Transverse colon (tissue), 4 donors: ENCODE measurements around the gene MMD. TPM values are rescaled to one million over a fixed set of nuclear protein-coding genes. Genes with fewer than 3 reads are reported as not detected.

Source experiments
- DNase-seq: peaks from one replicate; pipeline ENCODE4 v3.0.0-alpha.2; 2019
- H3K27ac ChIP-seq, 4 donors: fragments of 200-600 bp; sonication (generic); 2 replicates each; pipeline ENCODE4 v1.5.1; 2016 to 2018; ENCODE audit warnings: inconsistent platforms in 4 of 4
- H3K27me3 ChIP-seq: fragments of 200-600 bp; sonication (generic); 2 replicates; pipeline ENCODE4 v1.5.1; 2017; ENCODE audit warnings: inconsistent platforms
- H3K36me3 ChIP-seq, 4 donors: fragments of 200-600 bp; sonication (generic); 2 replicates each; pipeline ENCODE4 v1.5.1; 2017 to 2019; ENCODE audit warnings: inconsistent platforms in 4 of 4
- H3K4me1 ChIP-seq, 4 donors: fragments of 200-600 bp; sonication (generic); 2 replicates each; pipeline ENCODE4 v1.5.1; 2017 to 2020; ENCODE audit warnings: inconsistent platforms in 4 of 4
- H3K4me3 ChIP-seq, 4 donors: fragments of 200-600 bp; sonication (generic); 1 replicate in 1 of 4; 2 replicates in 3 of 4; pipeline versions ENCODE4 v1.5.1 to v1.6.1; 2017 to 2019; ENCODE audit warnings: inconsistent platforms in 4 of 4
- H3K9me3 ChIP-seq, 2 donors: fragments of 200-600 bp; sonication (generic); 2 replicates each; pipeline ENCODE4 v1.5.1; 2017 to 2019; ENCODE audit warnings: inconsistent platforms in 2 of 2
- EP300 ChIP-seq: sonication (generic); formaldehyde crosslinking; IDR thresholded peaks from one replicate; pipeline ENCODE4 v1.6.1; 2017; ENCODE audit warnings: antibody characterized with exemption, low read depth
- POLR2A ChIP-seq: fragments of 450-650 bp; IDR thresholded peaks from one replicate; pipeline ENCODE4 v1.6.1; 2016; ENCODE audit warnings: antibody characterized with exemption, mild to moderate bottlenecking, moderate library complexity
- POLR2AphosphoS5 ChIP-seq, 3 donors: sonication (generic); formaldehyde crosslinking; IDR thresholded peaks; one replicate each; pipeline ENCODE4 v1.6.1; 2016; ENCODE audit warnings: antibody characterized with exemption in 3 of 3
- whole genome bisulfite sequencing, 2 donors: methylation state at CpG; one replicate each; pipeline ENCODE4 v1.1.5; 2018; ENCODE audit warnings: low coverage in 1 of 2; 5-methylcytosine and 5-hydroxymethylcytosine counted together
- in situ Hi-C, 4 donors: fragments of 200-750 bp; cut with MboI; loops; one replicate each; pipeline versions ENCODE4 v1.15.0 to v1.15.1; 2017; ENCODE audit warnings: low sequenced_read_pairs in 3 of 4, low pct_ligation_motif_present in 1 of 4, low pct_unique_long_range_greater_than_20kb in 1 of 4
- intact Hi-C: fragments of 100-400 bp; cut with DNase I; formaldehyde crosslinking; loops from one replicate; pipeline ENCODE4 v1.15.1; 2023; ENCODE audit warnings: low total_unique reads
- total RNA-seq, 4 donors: library from RNA; depleted of rRNA; stranded (reverse); fragments of >200 nt; gene quantifications; one replicate each; pipeline ENCODE4 v1.1.0, GENCODE V29; 2016
- TF ChIP-seq, protein P1 (sequence below), 5 experiments: fragments of 200-600 bp in 3 of 5; fragments of 450-650 bp in 2 of 5; sonication (generic) in 3 of 5; IDR thresholded peaks; 1 replicate in 2 of 5; 2 replicates in 3 of 5; pipeline ENCODE4 v1.5.1; 2016 to 2017; ENCODE audit warnings: antibody characterized with exemption in 5 of 5, inconsistent platforms in 3 of 5, mild to moderate bottlenecking in 2 of 5, moderate library complexity in 1 of 5

Gene MMD
- total RNA-seq, 4 donors from 2014 or later, result 4.8 to 18.9 (median 14.3) TPM

DNA sequence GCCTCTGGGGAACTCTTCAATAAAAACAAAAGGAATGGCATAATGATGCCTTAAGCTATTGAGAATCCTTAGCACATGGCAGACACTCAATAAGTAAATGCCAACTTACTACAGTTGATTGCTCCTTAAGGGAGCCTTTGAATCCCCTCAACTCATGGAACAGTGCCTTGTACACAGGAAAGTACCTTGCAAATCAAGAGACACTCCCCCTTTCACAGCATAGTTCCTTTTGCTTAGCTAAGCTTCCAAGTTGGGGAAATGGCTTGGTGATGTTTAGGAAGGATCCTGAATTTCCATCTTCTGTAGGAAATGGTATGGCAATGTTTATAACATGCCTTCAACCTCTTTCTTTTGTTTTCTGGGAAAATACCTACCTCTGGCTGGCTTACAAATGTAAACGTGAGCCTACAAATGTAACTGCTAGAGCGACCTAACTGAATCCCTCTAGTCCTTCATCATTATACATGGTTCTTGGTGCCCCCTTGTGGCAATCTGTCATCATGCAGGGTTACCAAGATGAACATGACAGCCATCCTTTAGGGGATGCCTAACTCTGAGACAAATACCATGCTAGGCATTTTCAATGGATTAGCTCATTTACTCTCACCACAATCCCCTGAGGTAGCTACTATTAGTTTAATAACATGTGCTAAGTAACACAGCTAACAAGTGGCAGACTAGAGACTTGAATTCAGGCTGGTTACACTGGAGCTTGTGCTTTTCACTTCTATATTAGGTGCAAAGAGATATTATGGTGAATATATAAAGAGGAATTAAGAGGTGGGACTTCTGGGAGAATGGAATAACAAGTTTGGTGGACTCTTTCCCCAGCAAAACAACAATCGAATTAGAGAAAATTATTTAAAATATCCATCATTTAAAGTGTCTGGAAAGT, 65.0 kb downstream of the MMD start:
- TF ChIP-seq POLR2AphosphoS5 (IDR thresholded peaks at IDR 0.05) (no peak), EP300 (no peak), POLR2A (no peak)
- TF ChIP-seq, protein P1, sequence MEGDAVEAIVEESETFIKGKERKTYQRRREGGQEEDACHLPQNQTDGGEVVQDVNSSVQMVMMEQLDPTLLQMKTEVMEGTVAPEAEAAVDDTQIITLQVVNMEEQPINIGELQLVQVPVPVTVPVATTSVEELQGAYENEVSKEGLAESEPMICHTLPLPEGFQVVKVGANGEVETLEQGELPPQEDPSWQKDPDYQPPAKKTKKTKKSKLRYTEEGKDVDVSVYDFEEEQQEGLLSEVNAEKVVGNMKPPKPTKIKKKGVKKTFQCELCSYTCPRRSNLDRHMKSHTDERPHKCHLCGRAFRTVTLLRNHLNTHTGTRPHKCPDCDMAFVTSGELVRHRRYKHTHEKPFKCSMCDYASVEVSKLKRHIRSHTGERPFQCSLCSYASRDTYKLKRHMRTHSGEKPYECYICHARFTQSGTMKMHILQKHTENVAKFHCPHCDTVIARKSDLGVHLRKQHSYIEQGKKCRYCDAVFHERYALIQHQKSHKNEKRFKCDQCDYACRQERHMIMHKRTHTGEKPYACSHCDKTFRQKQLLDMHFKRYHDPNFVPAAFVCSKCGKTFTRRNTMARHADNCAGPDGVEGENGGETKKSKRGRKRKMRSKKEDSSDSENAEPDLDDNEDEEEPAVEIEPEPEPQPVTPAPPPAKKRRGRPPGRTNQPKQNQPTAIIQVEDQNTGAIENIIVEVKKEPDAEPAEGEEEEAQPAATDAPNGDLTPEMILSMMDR (IDR thresholded peaks at IDR 0.05), result peak; percentile 59 to 76 (median 70)
- intact Hi-C loops, result no loop called here
- in situ Hi-C loops, result loop anchor here in 3 of 4 donors (10.0 kb wide), 2 partner anchors 158 to 362 kb away; partner anchors contain the start of gene SMIM36 (in 3 of the 3)

DNA sequence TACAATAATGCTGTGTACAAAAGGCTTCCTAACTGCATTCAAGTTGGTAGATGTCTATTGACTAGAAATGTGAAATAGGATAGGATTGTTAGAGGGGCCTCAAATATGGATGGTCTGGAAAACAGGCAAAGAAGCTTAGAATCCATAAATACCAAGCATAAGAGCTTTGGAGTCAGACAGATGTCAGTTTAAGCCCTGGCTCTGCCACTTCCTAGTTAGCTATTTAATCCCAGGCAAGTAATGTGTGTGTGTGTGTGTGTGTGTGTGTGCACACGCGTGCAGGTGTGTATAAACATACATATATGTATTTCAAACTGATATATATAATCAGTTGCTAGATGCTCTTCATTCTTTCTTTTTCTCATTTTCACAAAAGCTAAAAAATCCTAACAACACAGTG, 66.7 kb downstream of the MMD start:
- intact Hi-C loops, result no loop called here

More for the DNA sequence above, 65.0 kb downstream of the MMD start:
- no peak overlapping the region for H3K27ac ChIP-seq
- DNase-seq, result peak; percentile 72
- no peaks in the 10 kb centered on the region for H3K27me3 ChIP-seq
- no peaks in the 10 kb centered on the region for H3K36me3 ChIP-seq
- H3K4me3 ChIP-seq, result no peak overlapping the region
- no peaks in the 10 kb centered on the region for H3K4me1 ChIP-seq
- H3K9me3 ChIP-seq, result peaks cover 0 to 8% of the 10 kb centered on the region in 2 donors
- 33 to 50% methylated on average over 2 to 3 of the region's 3 CpGs for WGBS, 2 donors

DNA sequence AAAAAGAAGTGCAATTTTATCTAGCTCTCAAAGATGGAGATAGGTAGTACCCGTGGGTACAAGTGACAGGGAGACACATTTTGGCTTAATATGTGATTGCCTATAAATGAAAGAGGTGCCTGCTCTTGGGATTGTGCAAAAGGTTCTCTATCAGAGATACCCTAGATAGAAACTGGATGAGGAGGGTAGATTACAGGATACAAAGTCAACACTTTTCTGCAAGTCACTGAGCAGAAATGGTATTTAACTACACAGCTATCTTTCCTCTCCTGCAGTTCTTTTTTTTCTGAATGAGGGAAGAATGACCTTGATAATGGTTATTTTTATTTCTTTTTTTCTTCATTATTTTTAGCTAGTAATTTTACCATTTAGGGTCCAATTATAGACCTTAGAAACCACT, 67.6 kb downstream of the MMD start:
- no peak for DNase-seq
- Histone ChIP-seq H3K4me3 (no peak overlapping the region), H3K9me3 (no peaks in the 10 kb centered on the region), H3K36me3 (no peaks in the 10 kb centered on the region), H3K27ac (no peak overlapping the region), H3K4me1 (no peaks in the 10 kb centered on the region), H3K27me3 (no peaks in the 10 kb centered on the region)
- in situ Hi-C loops (loop anchor here in 3 of 4 donors (10.0 kb wide), 2 partner anchors 161 to 359 kb away; partner anchors contain the start of gene SMIM36 (in 3 of the 3)), intact Hi-C loops (no loop called here)
- WGBS, 2 donors, result 88 to 89% methylated on average over 1 of the region's 1 CpG
- TF ChIP-seq EP300, result no peak
- TF ChIP-seq POLR2A, result no peak
- no peak for TF ChIP-seq POLR2AphosphoS5 (IDR thresholded peaks at IDR 0.05)
- TF ChIP-seq, protein P1 (IDR thresholded peaks at IDR 0.05), result no peak

More for the DNA sequence above, 66.7 kb downstream of the MMD start:
- Histone ChIP-seq H3K27ac (no peak overlapping the region), H3K4me3 (no peak overlapping the region), H3K9me3 (no peaks in the 10 kb centered on the region), H3K27me3 (no peaks in the 10 kb centered on the region), H3K36me3 (no peaks in the 10 kb centered on the region), H3K4me1 (no peaks in the 10 kb centered on the region)
- TF ChIP-seq POLR2A, result no peak
- TF ChIP-seq, protein P1 (IDR thresholded peaks at IDR 0.05), result no peak
- no peak for TF ChIP-seq EP300
- no peak for TF ChIP-seq POLR2AphosphoS5 (IDR thresholded peaks at IDR 0.05)
- DNase-seq, result no peak
- in situ Hi-C loops, result loop anchor here in 3 of 4 donors (10.0 kb wide), 2 partner anchors 160 to 360 kb away; partner anchors contain the start of gene SMIM36 (in 3 of the 3)
- WGBS, 2 donors, result 89 to 100% methylated on average over 2 of the region's 2 CpGs

DNA sequence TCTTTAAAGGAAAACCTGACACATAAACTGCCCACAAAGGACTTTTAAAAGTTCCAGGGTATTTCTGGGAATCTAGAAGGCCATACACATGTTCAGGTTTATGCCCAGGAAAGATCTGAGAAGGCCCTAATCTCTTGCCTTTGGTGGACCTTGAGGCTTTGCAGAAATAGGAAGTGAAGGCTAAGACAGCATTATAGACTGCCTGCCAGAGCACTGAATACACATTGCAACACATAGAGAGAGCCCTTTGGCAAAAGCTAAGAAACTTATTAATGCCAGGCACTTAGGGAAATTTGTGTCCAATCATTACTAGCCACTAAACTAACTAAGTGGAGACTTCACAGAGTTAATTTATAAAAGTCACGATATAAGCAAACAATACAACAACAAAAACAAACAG, 70.4 kb downstream of the MMD start:
- Histone ChIP-seq H3K4me1 (peaks cover 0 to 4% (median 2%) of the 10 kb centered on the region in 4 donors), H3K4me3 (no peak overlapping the region), H3K9me3 (no peaks in the 10 kb centered on the region), H3K27me3 (no peaks in the 10 kb centered on the region), H3K36me3 (no peaks in the 10 kb centered on the region), H3K27ac (peak overlapping the region in 2 of 4 donors; percentile 18 to 55)
- TF ChIP-seq, protein P1 (IDR thresholded peaks at IDR 0.05), result no peak
- peak in 2 of 3 donors; percentile 13 to 46 for TF ChIP-seq POLR2AphosphoS5 (IDR thresholded peaks at IDR 0.05)
- in situ Hi-C loops (loop anchor here in 3 of 4 donors (10.0 kb wide), 2 partner anchors 164 to 356 kb away; partner anchors contain the start of gene SMIM36 (in 3 of the 3)), intact Hi-C loops (no loop called here)
- WGBS, 2 donors, result 86% methylated on average over 1 of the region's 1 CpG; no CpG with 5 or more reads in 1 of the 2 donors
- no peak for DNase-seq
